Neuronal stem cell (in vitro differentiated cells): ENCODE results near the gene TRAF1.

Experiments used
- DNase-seq: peaks from one replicate; pipeline ENCODE4 v3.0.0-alpha.2; 2013; ENCODE audit warnings: low spot score
- H2AFZ ChIP-seq: one replicate; pipeline ENCODE4 v1.6.1; 2013; ENCODE audit warnings: mild to moderate bottlenecking, low read length, inconsistent platforms
- H2AK5ac ChIP-seq: 2 replicates; pipeline ENCODE4 v1.6.1; 2013; ENCODE audit warnings: low read depth, mild to moderate bottlenecking, inconsistent platforms, low read length, moderate library complexity, mixed read lengths
- H2BK120ac ChIP-seq: 2 replicates; pipeline ENCODE4 v1.6.1; 2013; ENCODE audit warnings: low read depth, mild to moderate bottlenecking, inconsistent platforms, low read length, moderate library complexity, mixed read lengths
- H2BK12ac ChIP-seq: one replicate; pipeline ENCODE4 v1.6.1; 2013; ENCODE audit warnings: low read length, inconsistent platforms
- H2BK15ac ChIP-seq: 2 replicates; pipeline ENCODE4 v1.6.1; 2013; ENCODE audit warnings: mild to moderate bottlenecking, low read length, inconsistent platforms, mixed read lengths
- H2BK5ac ChIP-seq: one replicate; pipeline ENCODE4 v1.6.1; 2013; ENCODE audit warnings: inconsistent platforms, mild to moderate bottlenecking, low read length, moderate library complexity
- H3K14ac ChIP-seq: one replicate; pipeline ENCODE4 v1.6.1; 2013; ENCODE audit warnings: low read length, inconsistent platforms
- H3K18ac ChIP-seq: 2 replicates; pipeline ENCODE4 v1.6.1; 2013; ENCODE audit warnings: low read length, inconsistent platforms
- H3K23ac ChIP-seq: 2 replicates; pipeline ENCODE4 v1.6.1; 2013; ENCODE audit warnings: low read depth, mild to moderate bottlenecking, mixed read lengths, low read length, inconsistent platforms; ENCODE audit not compliant: poor library complexity
- H3K27ac ChIP-seq: replicated peaks from 3 replicates; pipeline ENCODE4 v1.5.1; 2013; ENCODE audit warnings: low read length, inconsistent platforms
- H3K27me3 ChIP-seq, 3 experiments: 2 replicates each; pipeline ENCODE4 v1.6.1; 2013; ENCODE audit warnings: low read length in 3 of 3, mild to moderate bottlenecking in 2 of 3, inconsistent platforms in 1 of 3, low read depth in 1 of 3, mixed read lengths in 1 of 3, moderate library complexity in 1 of 3; ENCODE audit not compliant: control insufficient read depth in 3 of 3, insufficient read depth in 3 of 3
- H3K36me3 ChIP-seq, 2 donors: replicated peaks in 1 of 2; 2 replicates each; pipeline ENCODE4 v1.6.1; 2013; ENCODE audit warnings: low read length in 2 of 2; ENCODE audit not compliant: control insufficient read depth in 2 of 2, insufficient read depth in 2 of 2
- H3K4ac ChIP-seq: 2 replicates; pipeline ENCODE4 v1.6.1; 2013; ENCODE audit warnings: inconsistent platforms, mild to moderate bottlenecking, low read length, moderate library complexity
- H3K4me1 ChIP-seq, 2 donors: 1 replicate in 1 of 2; 2 replicates in 1 of 2; pipeline ENCODE4 v1.6.1; 2013; ENCODE audit warnings: low read length in 2 of 2, low read depth in 1 of 2; ENCODE audit not compliant: control insufficient read depth in 2 of 2, insufficient read depth in 1 of 2
- H3K4me2 ChIP-seq: one replicate; pipeline ENCODE4 v1.6.1; 2013; ENCODE audit warnings: mild to moderate bottlenecking, low read length, inconsistent platforms; ENCODE audit not compliant: insufficient read depth, poor library complexity, severe bottlenecking
- H3K4me3 ChIP-seq, 2 donors: 2 replicates each; pipeline ENCODE4 v1.5.1; 2013; ENCODE audit warnings: low read length in 2 of 2, mild to moderate bottlenecking in 2 of 2, inconsistent platforms in 1 of 2, moderate library complexity in 1 of 2
- H3K79me1 ChIP-seq: one replicate; pipeline ENCODE4 v1.6.1; 2013; ENCODE audit warnings: low read depth, mild to moderate bottlenecking, inconsistent platforms, low read length, moderate library complexity
- H3K9ac ChIP-seq: one replicate; pipeline ENCODE4 v1.6.1; 2013; ENCODE audit warnings: mild to moderate bottlenecking, low read depth, low read length, inconsistent platforms; ENCODE audit not compliant: poor library complexity
- H3K9me3 ChIP-seq, 2 donors: replicated peaks in 1 of 2; 2 replicates each; pipeline versions ENCODE3 to v1.6.1; 2013; ENCODE audit warnings: low read length in 2 of 2, mild to moderate bottlenecking in 2 of 2, inconsistent platforms in 1 of 2, low read depth in 1 of 2, mixed read lengths in 1 of 2, moderate library complexity in 1 of 2; ENCODE audit not compliant: control insufficient read depth in 2 of 2, insufficient read depth in 1 of 2
- H4K8ac ChIP-seq: one replicate; pipeline ENCODE4 v1.6.1; 2013; ENCODE audit warnings: low read depth, mild to moderate bottlenecking, inconsistent platforms, low read length, moderate library complexity
- H4K91ac ChIP-seq: one replicate; pipeline ENCODE4 v1.6.1; 2013; ENCODE audit warnings: low read length, low read depth, mild to moderate bottlenecking, inconsistent platforms; ENCODE audit not compliant: poor library complexity
- WGBS, 2 donors: extraction: QIAGEN DNeasy Blood & Tissue Kit; methylation state at CpG; one replicate each; pipeline ENCODE4 v1.1.7; 2013; ENCODE audit warnings: missing lambda C conversion rate in 2 of 2, mixed read lengths in 1 of 2; ENCODE audit not compliant: insufficient read length in 2 of 2, insufficient replicate concordance in 1 of 2; ENCODE audit errors: extremely low coverage in 2 of 2; 5-methylcytosine and 5-hydroxymethylcytosine counted together

The TRAF1 gene

DNA sequence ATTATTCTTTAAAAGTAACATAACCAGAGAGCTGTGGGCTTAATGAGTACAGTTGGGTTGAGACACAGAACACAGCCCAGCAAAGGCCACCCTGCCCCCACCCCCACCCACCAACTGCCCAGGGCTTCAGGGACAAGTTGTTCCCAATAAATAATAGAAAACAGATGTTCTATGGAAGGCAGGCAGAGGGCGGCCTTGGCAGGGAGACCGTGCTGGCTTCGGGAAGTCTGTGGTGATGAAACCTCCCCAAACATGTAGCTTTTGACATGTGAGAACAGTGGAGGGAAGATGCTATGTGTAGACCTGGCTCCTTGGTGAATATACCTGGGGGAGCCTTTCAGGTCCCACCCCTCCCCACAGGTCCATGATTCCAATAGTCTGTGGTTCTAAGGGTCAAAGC is 10.0 kb downstream of the TRAF1 start:
- no peak overlapping the region for H4K91ac ChIP-seq
- no peak overlapping the region for H3K4me3 ChIP-seq
- no peak overlapping the region for H3K18ac ChIP-seq
- H2AFZ ChIP-seq = no peak overlapping the region
- no peak overlapping the region for H2BK120ac ChIP-seq
- WGBS, 2 donors = no CpG with 5 or more reads among the region's 3 CpGs
- H3K9me3 ChIP-seq = no peaks in the 10 kb centered on the region
- peaks cover 12 to 18% of the 10 kb centered on the region in 2 donors for H3K4me1 ChIP-seq
- no peak overlapping the region for H3K23ac ChIP-seq
- H3K79me1 ChIP-seq = no peaks in the 10 kb centered on the region
- no peak overlapping the region for H3K9ac ChIP-seq
- no peaks in the 10 kb centered on the region for H3K27me3 ChIP-seq
- no peak overlapping the region for H2BK12ac ChIP-seq
- H3K4me2 ChIP-seq = no peak overlapping the region
- no peak overlapping the region for H2BK5ac ChIP-seq
- no peak overlapping the region for H3K27ac ChIP-seq
- no peak overlapping the region for H3K4ac ChIP-seq
- no peak overlapping the region for H3K14ac ChIP-seq
- H4K8ac ChIP-seq = no peak overlapping the region
- DNase-seq = no peak
- H2AK5ac ChIP-seq = no peak overlapping the region
- no peak overlapping the region for H2BK15ac ChIP-seq
- H3K36me3 ChIP-seq = no peaks in the 10 kb centered on the region

DNA sequence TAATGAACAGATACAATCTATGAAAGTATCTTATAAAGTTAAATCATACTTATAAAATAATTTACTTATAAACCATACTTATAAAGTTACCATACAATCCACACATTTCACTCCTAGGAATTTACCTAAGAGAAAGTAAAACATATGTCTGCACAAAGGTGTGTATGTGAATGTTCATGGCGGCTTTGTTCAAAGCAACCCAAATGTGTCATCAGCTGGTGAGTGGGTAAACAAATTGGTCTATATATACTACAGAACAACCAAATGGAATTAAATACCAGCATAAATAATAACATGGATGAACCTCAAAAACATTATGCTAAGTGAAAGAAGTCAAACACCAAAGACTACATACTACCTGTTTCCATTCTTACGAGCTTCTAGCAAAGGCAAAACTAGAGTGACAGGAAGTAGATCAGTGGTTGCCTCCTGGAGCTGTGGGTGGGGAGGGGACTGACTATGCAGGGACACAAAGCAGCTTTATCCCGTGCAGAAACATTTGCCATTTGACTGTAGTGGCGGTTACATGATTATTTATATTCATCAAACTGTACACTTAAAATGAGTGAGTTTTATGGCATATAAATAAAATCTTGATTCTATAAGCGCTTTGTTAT is 10.6 kb downstream of the TRAF1 start:
- Histone ChIP-seq H2BK120ac (no peak overlapping the region), H2AK5ac (no peak overlapping the region), H3K27me3 (no peaks in the 10 kb centered on the region), H3K4me1 (peaks cover 12 to 15% of the 10 kb centered on the region in 2 donors), H3K9ac (no peak overlapping the region), H2BK5ac (no peak overlapping the region), H3K4me2 (no peak overlapping the region), H2BK15ac (no peak overlapping the region), H3K27ac (no peak overlapping the region), H2AFZ (no peak overlapping the region), H4K8ac (no peak overlapping the region), H3K36me3 (no peaks in the 10 kb centered on the region), H3K4ac (no peak overlapping the region), H3K9me3 (no peaks in the 10 kb centered on the region), H2BK12ac (no peak overlapping the region), H4K91ac (no peak overlapping the region), H3K18ac (no peak overlapping the region), H3K23ac (no peak overlapping the region), H3K4me3 (no peak overlapping the region), H3K14ac (no peak overlapping the region), H3K79me1 (no peaks in the 10 kb centered on the region)
- no peak for DNase-seq
- WGBS, 2 donors = no CpG with 5 or more reads among the region's 5 CpGs

DNA sequence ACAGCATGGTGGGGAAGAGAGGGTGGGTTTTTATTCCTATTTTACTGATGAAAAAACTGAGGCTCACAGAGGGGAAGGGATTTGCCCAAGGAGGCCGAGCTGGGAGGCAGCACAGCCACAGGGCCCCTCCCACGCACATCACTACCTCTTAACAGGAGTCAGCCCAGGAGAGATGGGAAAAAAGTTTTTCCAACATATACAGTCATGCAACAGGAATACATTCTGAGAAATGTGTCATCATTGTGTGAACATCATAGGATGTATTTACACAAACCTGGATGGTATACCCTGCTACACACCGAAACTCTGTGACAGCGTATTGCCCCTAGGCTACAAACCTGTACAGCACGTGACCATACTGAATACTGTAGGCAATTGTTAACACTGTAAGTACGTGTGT is 11.6 kb downstream of the TRAF1 start:
- Histone ChIP-seq H3K4me2 (no peak overlapping the region), H4K91ac (no peak overlapping the region), H4K8ac (no peak overlapping the region), H3K9ac (no peak overlapping the region), H3K79me1 (no peaks in the 10 kb centered on the region), H2AFZ (no peak overlapping the region), H2BK15ac (no peak overlapping the region), H2AK5ac (no peak overlapping the region), H3K9me3 (no peaks in the 10 kb centered on the region), H3K4me3 (no peak overlapping the region), H2BK5ac (no peak overlapping the region), H3K4me1 (peaks cover 3 to 7% of the 10 kb centered on the region in 2 donors), H3K36me3 (no peaks in the 10 kb centered on the region), H2BK120ac (no peak overlapping the region), H3K4ac (no peak overlapping the region), H2BK12ac (no peak overlapping the region), H3K14ac (no peak overlapping the region), H3K27me3 (no peaks in the 10 kb centered on the region), H3K18ac (no peak overlapping the region), H3K27ac (no peak overlapping the region), H3K23ac (no peak overlapping the region)
- no CpG with 5 or more reads among the region's 6 CpGs for WGBS, 2 donors
- DNase-seq = no peak

DNA sequence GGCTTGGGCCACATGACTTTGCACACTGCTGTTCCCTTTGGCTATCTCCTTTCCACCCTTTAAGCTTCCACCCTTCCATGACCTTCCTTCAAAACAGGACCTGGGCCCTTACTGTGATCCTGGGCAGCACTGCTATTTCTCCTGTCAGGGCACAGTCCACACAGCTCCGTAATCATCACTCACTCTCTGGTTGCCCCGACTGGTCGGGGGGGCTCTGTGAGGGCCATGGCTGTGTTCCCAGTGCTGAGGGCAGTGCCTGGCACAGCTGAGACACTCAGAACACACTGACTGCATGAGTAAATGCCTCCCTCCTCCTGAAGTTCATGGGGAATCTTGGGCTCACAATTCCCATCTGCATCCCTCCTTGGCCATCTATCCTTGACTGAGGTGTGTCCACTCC is 12.2 kb downstream of the TRAF1 start:
- H3K18ac ChIP-seq = no peak overlapping the region
- H2AFZ ChIP-seq = no peak overlapping the region
- H4K8ac ChIP-seq = no peak overlapping the region
- DNase-seq = no peak
- H3K4me1 ChIP-seq = peaks cover 0 to 3% of the 10 kb centered on the region in 2 donors
- H2BK5ac ChIP-seq = no peak overlapping the region
- H3K27ac ChIP-seq = no peak overlapping the region
- no peak overlapping the region for H2BK12ac ChIP-seq
- no CpG with 5 or more reads among the region's 3 CpGs for WGBS, 2 donors
- no peaks in the 10 kb centered on the region for H3K9me3 ChIP-seq
- H2BK120ac ChIP-seq = no peak overlapping the region
- no peak overlapping the region for H3K4me3 ChIP-seq
- no peak overlapping the region for H3K9ac ChIP-seq
- H3K14ac ChIP-seq = no peak overlapping the region
- peaks cover 0 to 3% (median 0%) of the 10 kb centered on the region in 3 experiments for H3K27me3 ChIP-seq
- H3K4me2 ChIP-seq = no peak overlapping the region
- H3K36me3 ChIP-seq = no peaks in the 10 kb centered on the region
- no peak overlapping the region for H4K91ac ChIP-seq
- no peak overlapping the region for H3K23ac ChIP-seq
- H3K79me1 ChIP-seq = no peaks in the 10 kb centered on the region
- no peak overlapping the region for H3K4ac ChIP-seq
- no peak overlapping the region for H2BK15ac ChIP-seq
- H2AK5ac ChIP-seq = no peak overlapping the region
